Stimulated activated naive B cell treated with anti-CD40 and anti-IgM and Interleukin-4, amounts not matched to agents 10 μg/mL and 1 μg/mL and 100 μg/mL, for 72 hours (primary cell): ENCODE data around the gene GPC6.

Experiments
- ATAC-seq, 2 donors: fragments of 150-1000 bp; cut with Tn5 transposase; replicated peaks; 2 replicates each; pipeline ENCODE4 v1.10.0; 2021; ENCODE audit warnings: moderate library complexity in 1 of 2
- DNase-seq: peaks from one replicate; pipeline ENCODE4 v3.0.0; 2021
- H3K27ac Mint-ChIP-seq: one replicate; pipeline ENCODE4 v1.8.0; 2022; ENCODE audit warnings: mild to moderate bottlenecking, mixed read lengths
- H3K27me3 Mint-ChIP-seq, 2 donors: one replicate each; pipeline ENCODE4 v1.8.0; 2022; ENCODE audit warnings: mixed read lengths in 2 of 2
- H3K36me3 Mint-ChIP-seq, 2 donors: one replicate each; pipeline ENCODE4 v1.8.0; 2022; ENCODE audit warnings: mixed read lengths in 2 of 2, mild to moderate bottlenecking in 1 of 2
- H3K4me1 Mint-ChIP-seq, 2 donors: one replicate each; pipeline ENCODE4 v1.8.0; 2022; ENCODE audit warnings: mixed read lengths in 2 of 2, mild to moderate bottlenecking in 1 of 2
- H3K4me3 Mint-ChIP-seq, 2 donors: one replicate each; pipeline ENCODE4 v1.8.0; 2022; ENCODE audit warnings: mild to moderate bottlenecking in 2 of 2, mixed read lengths in 2 of 2, moderate library complexity in 1 of 2
- H3K9me3 Mint-ChIP-seq, 2 donors: one replicate each; pipeline ENCODE4 v1.8.0; 2022; ENCODE audit warnings: mixed read lengths in 2 of 2, mild to moderate bottlenecking in 1 of 2

Gene GPC6

GRCh38 chr13:93925990-93926389 is 699.4 kb downstream of the GPC6 start:
- H3K4me3 Mint-ChIP-seq = no peak overlapping the region
- H3K27ac Mint-ChIP-seq = no peak overlapping the region

DNA sequence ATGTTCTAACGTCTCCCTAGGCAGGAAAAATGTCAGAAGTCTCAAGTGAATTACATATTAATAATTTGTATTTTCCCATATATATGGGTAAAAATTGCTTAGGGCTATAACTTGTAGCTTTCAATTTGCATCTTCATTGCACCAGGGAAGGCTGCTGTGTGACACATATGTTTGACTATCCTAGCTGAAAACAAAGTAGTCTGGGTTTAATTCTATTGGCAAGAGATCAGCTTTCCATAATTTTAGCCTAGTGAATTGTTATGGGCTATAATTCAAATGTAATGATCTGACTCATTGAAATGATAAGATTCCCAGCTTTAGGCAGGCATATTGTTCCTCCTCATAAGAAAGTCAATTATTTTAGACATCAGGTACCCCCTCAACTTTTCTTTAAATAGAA is 699.8 kb downstream of the GPC6 start:
- DNase-seq (no peak), ATAC-seq (no peak)
- no peak overlapping the region for H3K4me3 Mint-ChIP-seq
- no peaks in the 10 kb centered on the region for H3K4me1 Mint-ChIP-seq
- no peaks in the 10 kb centered on the region for H3K36me3 Mint-ChIP-seq
- H3K27me3 Mint-ChIP-seq = no peaks in the 10 kb centered on the region
- H3K9me3 Mint-ChIP-seq = peaks cover 1 to 8% of the 10 kb centered on the region in 2 donors
- H3K27ac Mint-ChIP-seq = no peak overlapping the region

More at GRCh38 chr13:93925990-93926389, 699.4 kb downstream of the GPC6 start:
- no peak for DNase-seq
- peaks cover 3 to 11% of the 10 kb centered on the region in 2 donors for H3K9me3 Mint-ChIP-seq
- ATAC-seq = no peak
- no peaks in the 10 kb centered on the region for H3K36me3 Mint-ChIP-seq
- H3K4me1 Mint-ChIP-seq = no peaks in the 10 kb centered on the region
- no peaks in the 10 kb centered on the region for H3K27me3 Mint-ChIP-seq

GRCh38 chr13:93927431-93927830 is 700.8 kb downstream of the GPC6 start:
- Mint-ChIP-seq H3K27ac (no peak overlapping the region), H3K4me3 (no peak overlapping the region), H3K27me3 (no peaks in the 10 kb centered on the region), H3K36me3 (no peaks in the 10 kb centered on the region), H3K9me3 (peaks cover 0 to 4% of the 10 kb centered on the region in 2 donors), H3K4me1 (no peaks in the 10 kb centered on the region)
- DNase-seq (no peak), ATAC-seq (no peak)

DNA sequence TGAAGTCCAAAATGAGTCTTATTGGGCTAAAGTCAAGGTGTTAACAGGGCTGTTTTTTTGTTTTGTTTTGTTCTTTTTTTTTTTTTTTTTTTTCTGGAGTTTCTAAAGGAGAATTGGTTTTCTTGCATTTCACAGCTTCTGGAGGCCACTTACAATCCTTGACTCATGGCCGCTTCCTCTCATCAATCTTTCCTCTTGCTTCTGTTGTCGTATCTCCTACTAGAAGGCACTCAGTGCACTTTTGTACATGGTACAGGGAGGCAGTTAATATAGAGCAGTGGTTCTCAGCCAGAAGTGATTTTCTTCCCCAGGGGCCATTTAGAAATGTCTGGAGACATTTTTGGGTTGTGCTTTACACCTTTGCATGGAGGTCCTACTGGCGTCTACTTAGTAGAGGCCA is 706.3 kb downstream of the GPC6 start:
- Mint-ChIP-seq H3K27ac (no peak overlapping the region), H3K9me3 (peaks cover 0 to 4% of the 10 kb centered on the region in 2 donors), H3K4me1 (no peaks in the 10 kb centered on the region), H3K27me3 (no peaks in the 10 kb centered on the region), H3K36me3 (no peaks in the 10 kb centered on the region), H3K4me3 (no peak overlapping the region)
- DNase-seq (no peak), ATAC-seq (no peak)

- Mint-ChIP-seq H3K27ac (no peak overlapping the region), H3K4me3 (no peak overlapping the region), H3K27me3 (no peaks in the 10 kb centered on the region), H3K9me3 (no peaks in the 10 kb centered on the region), H3K4me1 (no peaks in the 10 kb centered on the region), H3K36me3 (no peaks in the 10 kb centered on the region)
- no peak for DNase-seq
- ATAC-seq = no peak
Measured at GRCh38 chr13:93936901-93937300, 710.3 kb downstream of the GPC6 start.

- no peak for ATAC-seq
- Mint-ChIP-seq H3K27ac (no peak overlapping the region), H3K9me3 (peaks cover 0 to 2% of the 10 kb centered on the region in 2 donors), H3K4me1 (no peaks in the 10 kb centered on the region), H3K27me3 (no peaks in the 10 kb centered on the region), H3K36me3 (no peaks in the 10 kb centered on the region), H3K4me3 (no peak overlapping the region)
- DNase-seq = no peak
Measured at GRCh38 chr13:93941444-93941843, 714.8 kb downstream of the GPC6 start.

DNA sequence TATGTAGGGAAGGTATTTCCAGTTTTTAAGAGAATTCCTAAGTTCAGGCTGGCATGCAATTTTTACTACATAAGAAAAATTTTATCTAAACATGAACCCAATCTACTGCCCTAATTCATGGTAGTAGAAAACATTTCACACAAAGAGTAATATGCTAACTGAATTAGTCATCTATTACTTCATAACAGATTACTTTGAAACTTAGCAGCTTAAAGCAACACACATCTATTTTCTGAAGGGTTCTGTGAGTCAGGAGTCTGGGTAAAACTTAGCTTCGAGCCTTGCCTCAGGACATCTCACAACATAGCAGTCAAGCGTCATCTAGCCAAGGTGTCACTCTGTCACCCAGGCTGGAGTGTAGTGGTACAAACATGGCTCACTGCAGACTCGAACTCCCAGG is 715.4 kb downstream of the GPC6 start:
- DNase-seq (no peak), ATAC-seq (no peak)
- no peak overlapping the region for H3K4me3 Mint-ChIP-seq
- no peaks in the 10 kb centered on the region for H3K36me3 Mint-ChIP-seq
- peaks cover 0 to 2% of the 10 kb centered on the region in 2 donors for H3K9me3 Mint-ChIP-seq
- no peaks in the 10 kb centered on the region for H3K27me3 Mint-ChIP-seq
- H3K27ac Mint-ChIP-seq = no peak overlapping the region
- no peaks in the 10 kb centered on the region for H3K4me1 Mint-ChIP-seq

- no peak for ATAC-seq
- Mint-ChIP-seq H3K27me3 (no peaks in the 10 kb centered on the region), H3K27ac (no peak overlapping the region), H3K9me3 (peaks cover 0 to 2% of the 10 kb centered on the region in 2 donors), H3K36me3 (no peaks in the 10 kb centered on the region), H3K4me1 (no peaks in the 10 kb centered on the region), H3K4me3 (no peak overlapping the region)
- DNase-seq = no peak
Measured at GRCh38 chr13:93945621-93946020, 719.0 kb downstream of the GPC6 start.

DNA sequence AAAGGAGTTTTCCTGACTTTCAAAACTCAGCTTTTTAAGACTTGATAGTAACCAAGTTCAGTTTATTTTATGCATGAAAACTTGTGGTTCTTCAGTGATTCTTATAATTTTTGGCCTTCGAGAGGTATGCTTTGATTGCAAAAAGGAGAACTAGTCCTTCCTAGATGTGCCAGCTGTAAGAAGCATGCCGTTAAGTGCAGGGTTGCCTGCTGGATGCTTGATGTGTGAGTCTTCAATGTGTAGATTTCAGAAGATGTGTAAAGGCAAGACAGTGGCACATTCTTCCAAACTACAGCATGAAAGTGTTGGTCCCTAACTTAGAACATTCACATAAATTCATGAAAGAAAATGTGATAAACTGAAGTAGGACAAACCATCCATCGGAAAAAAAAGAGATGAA is 720.4 kb downstream of the GPC6 start:
- Mint-ChIP-seq H3K27me3 (no peaks in the 10 kb centered on the region), H3K9me3 (peaks cover 0 to 2% of the 10 kb centered on the region in 2 donors), H3K4me3 (no peak overlapping the region), H3K4me1 (no peaks in the 10 kb centered on the region), H3K27ac (no peak overlapping the region), H3K36me3 (no peaks in the 10 kb centered on the region)
- DNase-seq (no peak), ATAC-seq (no peak)

DNA sequence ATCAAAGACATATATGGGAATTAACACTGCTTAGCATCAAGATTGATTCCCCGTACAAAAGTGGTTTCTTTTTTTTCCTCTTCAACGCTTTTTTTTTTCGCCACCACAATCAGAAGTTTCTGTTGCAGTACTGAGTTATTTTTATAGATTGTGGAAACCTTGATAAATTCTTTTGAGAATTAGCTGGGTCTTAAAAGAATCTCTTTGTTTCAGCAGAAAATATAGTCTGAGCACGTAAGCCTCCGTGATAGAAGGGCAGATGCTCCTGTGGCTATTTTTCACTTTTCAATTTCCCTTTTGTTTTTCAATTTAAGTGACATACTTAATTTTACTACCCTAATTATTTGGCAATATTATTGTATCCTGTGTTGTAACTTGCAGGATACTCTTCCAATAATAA is 721.0 kb downstream of the GPC6 start:
- no peaks in the 10 kb centered on the region for H3K4me1 Mint-ChIP-seq
- H3K27me3 Mint-ChIP-seq = no peaks in the 10 kb centered on the region
- no peaks in the 10 kb centered on the region for H3K36me3 Mint-ChIP-seq
- DNase-seq = no peak
- ATAC-seq = no peak
- no peak overlapping the region for H3K27ac Mint-ChIP-seq
- no peak overlapping the region for H3K4me3 Mint-ChIP-seq
- H3K9me3 Mint-ChIP-seq = peaks cover 0 to 2% of the 10 kb centered on the region in 2 donors

DNA sequence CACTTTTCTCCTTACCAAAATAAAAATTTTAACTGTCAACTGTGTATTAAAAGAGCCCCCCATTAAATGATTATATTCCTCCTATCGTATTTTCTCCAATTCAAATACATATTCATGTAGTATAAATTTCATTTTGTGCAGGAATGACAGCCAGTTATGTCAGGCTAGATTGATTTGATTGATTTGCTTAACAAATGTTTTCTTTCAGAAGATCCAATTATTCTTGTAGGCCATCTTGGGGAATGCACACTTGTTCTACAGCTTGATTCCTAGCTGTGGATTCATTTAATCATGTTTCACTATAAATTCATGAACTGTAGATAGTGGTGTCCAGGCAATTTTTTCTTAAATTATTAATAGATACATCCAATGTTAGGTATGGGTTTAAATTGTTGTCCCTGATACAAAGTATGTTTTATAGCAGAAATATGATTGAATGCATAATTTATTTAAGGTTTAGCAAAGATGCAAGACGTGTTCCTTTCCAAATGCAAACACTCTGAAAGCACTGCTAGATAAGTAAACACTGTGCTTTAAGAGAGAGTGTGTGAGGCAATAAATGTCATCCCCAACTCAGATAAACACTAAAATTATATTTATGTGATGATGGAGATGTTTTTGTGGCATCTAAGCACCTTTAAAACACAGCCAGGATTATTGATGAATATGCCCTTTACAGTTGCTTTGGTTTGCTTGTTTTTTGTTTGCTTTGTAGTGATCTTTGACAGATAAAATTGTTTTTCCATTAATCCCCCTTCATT is 721.7 kb downstream of the GPC6 start:
- DNase-seq (no peak), ATAC-seq (no peak)
- Mint-ChIP-seq H3K27me3 (no peaks in the 10 kb centered on the region), H3K9me3 (peaks cover 0 to 2% of the 10 kb centered on the region in 2 donors), H3K4me3 (no peak overlapping the region), H3K36me3 (no peaks in the 10 kb centered on the region), H3K27ac (no peak overlapping the region), H3K4me1 (no peaks in the 10 kb centered on the region)

GRCh38 chr13:93951108-93951507 is 724.5 kb downstream of the GPC6 start:
- Mint-ChIP-seq H3K4me3 (no peak overlapping the region), H3K27ac (no peak overlapping the region), H3K4me1 (no peaks in the 10 kb centered on the region), H3K27me3 (no peaks in the 10 kb centered on the region), H3K9me3 (no peaks in the 10 kb centered on the region), H3K36me3 (no peaks in the 10 kb centered on the region)
- no peak for DNase-seq
- no peak for ATAC-seq

GRCh38 chr13:93951951-93952350 is 725.3 kb downstream of the GPC6 start:
- Mint-ChIP-seq H3K27ac (no peak overlapping the region), H3K36me3 (no peaks in the 10 kb centered on the region), H3K27me3 (no peaks in the 10 kb centered on the region), H3K4me1 (no peaks in the 10 kb centered on the region), H3K4me3 (no peak overlapping the region), H3K9me3 (no peaks in the 10 kb centered on the region)
- ATAC-seq = no peak
- DNase-seq = no peak

- ATAC-seq = no peak
- Mint-ChIP-seq H3K9me3 (no peaks in the 10 kb centered on the region), H3K4me3 (no peak overlapping the region), H3K27me3 (no peaks in the 10 kb centered on the region), H3K36me3 (no peaks in the 10 kb centered on the region), H3K27ac (no peak overlapping the region), H3K4me1 (no peaks in the 10 kb centered on the region)
- DNase-seq = no peak
Measured at GRCh38 chr13:93953841-93954240, 727.2 kb downstream of the GPC6 start.

DNA sequence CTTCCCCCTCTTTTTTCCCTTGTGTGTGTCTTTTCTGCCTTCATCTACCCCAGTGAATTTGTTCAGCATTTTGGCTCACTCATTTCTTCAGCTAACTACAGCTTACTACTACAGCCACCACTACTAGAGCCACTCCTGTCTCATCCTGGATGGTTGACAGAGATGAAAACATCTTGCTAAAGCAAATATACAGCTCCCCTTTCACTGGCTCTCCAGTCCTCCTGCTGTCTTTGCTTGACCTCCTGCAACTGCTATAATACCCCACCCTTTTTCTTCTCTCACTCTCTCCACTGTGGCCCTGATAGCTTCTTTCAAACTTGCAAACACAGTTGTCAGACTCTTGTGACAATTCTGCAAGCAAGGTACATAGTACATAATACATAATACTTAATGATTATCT is 729.3 kb downstream of the GPC6 start:
- no peaks in the 10 kb centered on the region for H3K36me3 Mint-ChIP-seq
- H3K4me3 Mint-ChIP-seq = no peak overlapping the region
- H3K4me1 Mint-ChIP-seq = no peaks in the 10 kb centered on the region
- no peak overlapping the region for H3K27ac Mint-ChIP-seq
- H3K27me3 Mint-ChIP-seq = no peaks in the 10 kb centered on the region
- ATAC-seq (no peak), DNase-seq (no peak)
- no peaks in the 10 kb centered on the region for H3K9me3 Mint-ChIP-seq

- Mint-ChIP-seq H3K27ac (no peak overlapping the region), H3K4me3 (no peak overlapping the region), H3K4me1 (no peaks in the 10 kb centered on the region), H3K9me3 (no peaks in the 10 kb centered on the region), H3K36me3 (no peaks in the 10 kb centered on the region), H3K27me3 (no peaks in the 10 kb centered on the region)
- no peak for DNase-seq
- ATAC-seq = no peak
Measured at GRCh38 chr13:93956426-93956825, 729.8 kb downstream of the GPC6 start.
